Glomerular visceral epithelial cell (primary cell): ENCODE results near the gene CCDC196.
"Not testable (repeated sequence)": the region's sequence is repeated elsewhere in the genome, so short reads cannot be mapped to it uniquely, and the experiment has no call there.

Experiments
- DNase-seq: peaks from one replicate; pipeline ENCODE4 v3.0.0-alpha.2; 2016; ENCODE audit errors: extremely low spot score

CCDC196 gene

GRCh38 chr14:66495218-66496098 is 9.3 kb downstream of the CCDC196 start:
- peak; percentile 70 for DNase-seq

- DNase-seq = peak; percentile 45
These were observed 10.1 kb downstream of the CCDC196 start for GRCh38 chr14:66496188-66496807.

GRCh38 chr14:66496911-66497310 is 10.7 kb downstream of the CCDC196 start:
- no peak for DNase-seq

GRCh38 chr14:66498311-66498710 is 12.1 kb downstream of the CCDC196 start:
- DNase-seq = no peak

GRCh38 chr14:66501592-66501991 is 15.4 kb downstream of the CCDC196 start:
- DNase-seq = no peak

- not testable (repeated sequence) for DNase-seq
These were observed 16.7 kb downstream of the CCDC196 start for GRCh38 chr14:66502836-66503235.

- DNase-seq = peak; percentile 7
These were observed 17.4 kb downstream of the CCDC196 start for GRCh38 chr14:66503532-66503931.

- no peak for DNase-seq
These were observed 21.1 kb downstream of the CCDC196 start for GRCh38 chr14:66507181-66507721.

- peak; percentile 99 for DNase-seq
These were observed 21.8 kb downstream of the CCDC196 start, which contains the start of gene GPHN for GRCh38 chr14:66507722-66508546. TSS of gene GPHN (plus strand) at chr14:66508147.

GRCh38 chr14:66508547-66508845 is 22.3 kb downstream of the CCDC196 start:
- DNase-seq = no peak

GRCh38 chr14:66508846-66509621 is 22.9 kb downstream of the CCDC196 start:
- DNase-seq = peak; percentile 31

- DNase-seq = no peak
These were observed 23.7 kb downstream of the CCDC196 start for GRCh38 chr14:66509874-66510273.

GRCh38 chr14:66511849-66512248 is 25.7 kb downstream of the CCDC196 start:
- DNase-seq = no peak

- no peak for DNase-seq
These were observed 28.0 kb downstream of the CCDC196 start for GRCh38 chr14:66514213-66514612.

- peak; percentile 0 for DNase-seq
These were observed 44.4 kb downstream of the CCDC196 start for GRCh38 chr14:66530526-66530925.

GRCh38 chr14:66539034-66539433 is 52.9 kb downstream of the CCDC196 start:
- DNase-seq = no peak

GRCh38 chr14:66540038-66540437 is 53.9 kb downstream of the CCDC196 start:
- no peak for DNase-seq

- no peak for DNase-seq
These were observed 55.5 kb downstream of the CCDC196 start for GRCh38 chr14:66541627-66542026.

GRCh38 chr14:66543996-66544395 is 57.8 kb downstream of the CCDC196 start:
- DNase-seq = no peak

GRCh38 chr14:66545191-66545590 is 59.0 kb downstream of the CCDC196 start:
- not testable (repeated sequence) for DNase-seq

GRCh38 chr14:66545751-66546150 is 59.6 kb downstream of the CCDC196 start:
- DNase-seq = not testable (repeated sequence)
